Transverse colon (tissue), 4 donors: ENCODE measurements around the gene CCDC198. TPM values are rescaled to one million over a fixed set of nuclear protein-coding genes. Genes with fewer than 3 reads are reported as not detected.

Experiments used
- DNase-seq: peaks from one replicate; pipeline ENCODE4 v3.0.0-alpha.2; 2019
- H3K27ac ChIP-seq, 4 donors: fragments of 200-600 bp; sonication (generic); 2 replicates each; pipeline ENCODE4 v1.5.1; 2016 to 2018; ENCODE audit warnings: inconsistent platforms in 4 of 4
- H3K27me3 ChIP-seq: fragments of 200-600 bp; sonication (generic); 2 replicates; pipeline ENCODE4 v1.5.1; 2017; ENCODE audit warnings: inconsistent platforms
- H3K36me3 ChIP-seq, 4 donors: fragments of 200-600 bp; sonication (generic); 2 replicates each; pipeline ENCODE4 v1.5.1; 2017 to 2019; ENCODE audit warnings: inconsistent platforms in 4 of 4
- H3K4me1 ChIP-seq, 4 donors: fragments of 200-600 bp; sonication (generic); 2 replicates each; pipeline ENCODE4 v1.5.1; 2017 to 2020; ENCODE audit warnings: inconsistent platforms in 4 of 4
- H3K4me3 ChIP-seq, 4 donors: fragments of 200-600 bp; sonication (generic); 1 replicate in 1 of 4; 2 replicates in 3 of 4; pipeline versions ENCODE4 v1.5.1 to v1.6.1; 2017 to 2019; ENCODE audit warnings: inconsistent platforms in 4 of 4
- H3K9me3 ChIP-seq, 2 donors: fragments of 200-600 bp; sonication (generic); 2 replicates each; pipeline ENCODE4 v1.5.1; 2017 to 2019; ENCODE audit warnings: inconsistent platforms in 2 of 2
- CTCF ChIP-seq, 5 experiments: fragments of 200-600 bp in 3 of 5; fragments of 450-650 bp in 2 of 5; sonication (generic) in 3 of 5; IDR thresholded peaks; 1 replicate in 2 of 5; 2 replicates in 3 of 5; pipeline ENCODE4 v1.5.1; 2016 to 2017; ENCODE audit warnings: antibody characterized with exemption in 5 of 5, inconsistent platforms in 3 of 5, mild to moderate bottlenecking in 2 of 5, moderate library complexity in 1 of 5
- EP300 ChIP-seq: sonication (generic); formaldehyde crosslinking; IDR thresholded peaks from one replicate; pipeline ENCODE4 v1.6.1; 2017; ENCODE audit warnings: antibody characterized with exemption, low read depth
- POLR2A ChIP-seq: fragments of 450-650 bp; IDR thresholded peaks from one replicate; pipeline ENCODE4 v1.6.1; 2016; ENCODE audit warnings: antibody characterized with exemption, mild to moderate bottlenecking, moderate library complexity
- POLR2AphosphoS5 ChIP-seq, 3 donors: sonication (generic); formaldehyde crosslinking; IDR thresholded peaks; one replicate each; pipeline ENCODE4 v1.6.1; 2016; ENCODE audit warnings: antibody characterized with exemption in 3 of 3
- whole genome bisulfite sequencing, 2 donors: methylation state at CpG; one replicate each; pipeline ENCODE4 v1.1.5; 2018; ENCODE audit warnings: low coverage in 1 of 2; 5-methylcytosine and 5-hydroxymethylcytosine counted together
- in situ Hi-C, 4 donors: fragments of 200-750 bp; cut with MboI; loops; one replicate each; pipeline versions ENCODE4 v1.15.0 to v1.15.1; 2017; ENCODE audit warnings: low sequenced_read_pairs in 3 of 4, low pct_ligation_motif_present in 1 of 4, low pct_unique_long_range_greater_than_20kb in 1 of 4
- intact Hi-C: fragments of 100-400 bp; cut with DNase I; formaldehyde crosslinking; loops from one replicate; pipeline ENCODE4 v1.15.1; 2023; ENCODE audit warnings: low total_unique reads
- total RNA-seq, 4 donors: library from RNA; depleted of rRNA; stranded (reverse); fragments of >200 nt; gene quantifications; one replicate each; pipeline ENCODE4 v1.1.0, GENCODE V29; 2016

Gene CCDC198
- total RNA-seq, 4 donors from 2014 or later, result not detected

GRCh38 chr14:57461777-57462320, 31.8 kb downstream of the CCDC198 start:
- Histone ChIP-seq H3K9me3 (no peaks in the 10 kb centered on the region), H3K27ac (no peak overlapping the region), H3K36me3 (no peaks in the 10 kb centered on the region), H3K4me1 (no peaks in the 10 kb centered on the region), H3K4me3 (no peak overlapping the region), H3K27me3 (no peaks in the 10 kb centered on the region)
- TF ChIP-seq CTCF (IDR thresholded peaks at IDR 0.05) (no peak), POLR2A (no peak), POLR2AphosphoS5 (IDR thresholded peaks at IDR 0.05) (no peak), EP300 (no peak)
- DNase-seq, result no peak
- WGBS, 2 donors, result 61 to 71% methylated on average over 5 of the region's 5 CpGs
- in situ Hi-C loops (no loop called here), intact Hi-C loops (no loop called here)

- Histone ChIP-seq H3K36me3 (no peaks in the 10 kb centered on the region), H3K27ac (no peak overlapping the region), H3K9me3 (no peaks in the 10 kb centered on the region), H3K27me3 (no peaks in the 10 kb centered on the region), H3K4me3 (no peak overlapping the region), H3K4me1 (no peaks in the 10 kb centered on the region)
- intact Hi-C loops, result no loop called here
- TF ChIP-seq CTCF (IDR thresholded peaks at IDR 0.05) (no peak), POLR2A (no peak), EP300 (no peak), POLR2AphosphoS5 (IDR thresholded peaks at IDR 0.05) (no peak)
- in situ Hi-C loops, result no loop called here
- DNase-seq, result no peak
These were observed 57.7 kb downstream of the CCDC198 start for GRCh38 chr14:57435923-57436322.

GRCh38 chr14:57420986-57421385, 72.7 kb downstream of the CCDC198 start:
- Histone ChIP-seq H3K4me1 (no peaks in the 10 kb centered on the region), H3K27ac (no peak overlapping the region), H3K27me3 (no peaks in the 10 kb centered on the region), H3K9me3 (no peaks in the 10 kb centered on the region), H3K36me3 (no peaks in the 10 kb centered on the region), H3K4me3 (no peak overlapping the region)
- intact Hi-C loops (no loop called here), in situ Hi-C loops (no loop called here)
- WGBS, 2 donors, result 84 to 94% methylated on average over 3 of the region's 3 CpGs
- no peak for DNase-seq
- TF ChIP-seq POLR2A, result no peak
- TF ChIP-seq POLR2AphosphoS5 (IDR thresholded peaks at IDR 0.05), result no peak
- TF ChIP-seq CTCF (IDR thresholded peaks at IDR 0.05), result no peak
- TF ChIP-seq EP300, result no peak

GRCh38 chr14:57420033-57420432, 73.6 kb downstream of the CCDC198 start:
- DNase-seq, result no peak
- H3K4me1 ChIP-seq, result no peaks in the 10 kb centered on the region
- in situ Hi-C loops, result no loop called here

More at GRCh38 chr14:57420033-57420432, 73.6 kb downstream of the CCDC198 start:
- intact Hi-C loops, result no loop called here
- Histone ChIP-seq H3K9me3 (no peaks in the 10 kb centered on the region), H3K27me3 (no peaks in the 10 kb centered on the region), H3K4me3 (no peak overlapping the region), H3K36me3 (no peaks in the 10 kb centered on the region), H3K27ac (no peak overlapping the region)
- TF ChIP-seq CTCF (IDR thresholded peaks at IDR 0.05), result no peak
- TF ChIP-seq EP300, result no peak
- no peak for TF ChIP-seq POLR2AphosphoS5 (IDR thresholded peaks at IDR 0.05)
- no peak for TF ChIP-seq POLR2A
- WGBS, 2 donors, result 41 to 47% methylated on average over 4 of the region's 4 CpGs

Other genes with a start within 250 kb of the CCDC198 start
- 10 to 100 TPM; 22.8 to 51.3 (median 29.2) TPM for gene EXOC5, start 225.0 kb downstream of the CCDC198 start, total RNA-seq
- 100 to 1,000 TPM in 2 of 4 donors, 10 to 100 TPM in 2; 45.9 to 143 (median 75.5) TPM for gene AP5M1, start 224.9 kb downstream of the CCDC198 start, total RNA-seq
- 10 to 100 TPM in 3 of 4 donors, 1 to 10 TPM in 1; 4.4 to 16.5 (median 12.0) TPM for gene NAA30, start 103.3 kb downstream of the CCDC198 start, total RNA-seq